Keratinocyte (primary cell): ENCODE data around the gene ATAD2B.
"Not testable (repeated sequence)": the region's sequence is repeated elsewhere in the genome, so short reads cannot be mapped to it uniquely, and the experiment has no call there.

ENCODE experiments used
- EZH2 ChIP-seq: IDR thresholded peaks from one replicate; pipeline ENCODE4 v1.6.1; 2012; ENCODE audit warnings: inconsistent platforms, mild to moderate bottlenecking, low read length, moderate library complexity
- TF ChIP-seq, protein P1 (sequence below), 3 experiments: IDR thresholded peaks in 1 of 3; conservative IDR thresholded peaks in 1 of 3; optimal IDR thresholded peaks in 1 of 3; 2 replicates in 2 of 3; 3 replicates in 1 of 3; pipeline versions ENCODE3 to v1.5.1; 2011; ENCODE audit warnings: low read length in 3 of 3, mild to moderate bottlenecking in 3 of 3, moderate library complexity in 2 of 3, control low read depth in 1 of 3, inconsistent platforms in 1 of 3; ENCODE audit not compliant: insufficient read depth in 2 of 3; ENCODE audit errors: extremely low read depth in 1 of 3

DNA sequence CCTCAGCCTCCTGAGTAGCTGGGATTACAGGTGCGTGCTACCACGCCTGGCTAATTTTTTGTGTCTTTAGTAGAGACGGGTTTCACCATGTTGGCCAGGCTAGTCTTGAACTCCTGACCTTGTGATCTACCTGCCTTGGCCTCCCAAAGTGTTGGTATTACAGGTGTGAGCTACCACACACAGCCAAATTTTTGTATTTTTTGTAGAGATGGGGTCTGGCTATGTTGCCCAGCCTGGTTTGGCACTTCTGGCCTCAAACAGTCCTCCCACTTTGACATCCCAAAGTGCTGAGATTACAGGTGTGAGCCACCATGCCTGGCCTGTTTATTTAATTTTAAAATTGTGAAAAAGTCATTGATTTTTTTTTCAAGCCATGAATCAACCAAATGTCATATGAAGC is 25.6 kb upstream of the ATAD2B start:
- TF ChIP-seq, protein P1, sequence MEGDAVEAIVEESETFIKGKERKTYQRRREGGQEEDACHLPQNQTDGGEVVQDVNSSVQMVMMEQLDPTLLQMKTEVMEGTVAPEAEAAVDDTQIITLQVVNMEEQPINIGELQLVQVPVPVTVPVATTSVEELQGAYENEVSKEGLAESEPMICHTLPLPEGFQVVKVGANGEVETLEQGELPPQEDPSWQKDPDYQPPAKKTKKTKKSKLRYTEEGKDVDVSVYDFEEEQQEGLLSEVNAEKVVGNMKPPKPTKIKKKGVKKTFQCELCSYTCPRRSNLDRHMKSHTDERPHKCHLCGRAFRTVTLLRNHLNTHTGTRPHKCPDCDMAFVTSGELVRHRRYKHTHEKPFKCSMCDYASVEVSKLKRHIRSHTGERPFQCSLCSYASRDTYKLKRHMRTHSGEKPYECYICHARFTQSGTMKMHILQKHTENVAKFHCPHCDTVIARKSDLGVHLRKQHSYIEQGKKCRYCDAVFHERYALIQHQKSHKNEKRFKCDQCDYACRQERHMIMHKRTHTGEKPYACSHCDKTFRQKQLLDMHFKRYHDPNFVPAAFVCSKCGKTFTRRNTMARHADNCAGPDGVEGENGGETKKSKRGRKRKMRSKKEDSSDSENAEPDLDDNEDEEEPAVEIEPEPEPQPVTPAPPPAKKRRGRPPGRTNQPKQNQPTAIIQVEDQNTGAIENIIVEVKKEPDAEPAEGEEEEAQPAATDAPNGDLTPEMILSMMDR (optimal IDR thresholded peaks at IDR 0.05 in 1 of 3, IDR thresholded peaks at IDR 0.05 in 1 of 3, conservative IDR thresholded peaks at IDR 0.05 in 1 of 3; ENCODE audit: extremely low read depth in 1 of 3, insufficient read depth in 2 of 3, low read length in 3 of 3): not testable (repeated sequence)
- not testable (repeated sequence) for TF ChIP-seq EZH2
